Activated gamma-delta T cell treated with Interleukin-2 at 50 U/mL for 16 hours (primary cell): ENCODE data around the gene TBC1D7.
"Not testable (repeated sequence)": the region's sequence is repeated elsewhere in the genome, so short reads cannot be mapped to it uniquely, and the experiment has no call there.

Source experiments
- DNase-seq: peaks from one replicate; pipeline ENCODE4 v3.0.0-alpha.2; 2020

The TBC1D7 gene

GRCh38 chr6:13355999-13356785 lies 27.9 kb upstream of the TBC1D7 start:
- peak; percentile 19 for DNase-seq

GRCh38 chr6:13355043-13355945 lies 27.0 kb upstream of the TBC1D7 start:
- DNase-seq, result no peak

DNA sequence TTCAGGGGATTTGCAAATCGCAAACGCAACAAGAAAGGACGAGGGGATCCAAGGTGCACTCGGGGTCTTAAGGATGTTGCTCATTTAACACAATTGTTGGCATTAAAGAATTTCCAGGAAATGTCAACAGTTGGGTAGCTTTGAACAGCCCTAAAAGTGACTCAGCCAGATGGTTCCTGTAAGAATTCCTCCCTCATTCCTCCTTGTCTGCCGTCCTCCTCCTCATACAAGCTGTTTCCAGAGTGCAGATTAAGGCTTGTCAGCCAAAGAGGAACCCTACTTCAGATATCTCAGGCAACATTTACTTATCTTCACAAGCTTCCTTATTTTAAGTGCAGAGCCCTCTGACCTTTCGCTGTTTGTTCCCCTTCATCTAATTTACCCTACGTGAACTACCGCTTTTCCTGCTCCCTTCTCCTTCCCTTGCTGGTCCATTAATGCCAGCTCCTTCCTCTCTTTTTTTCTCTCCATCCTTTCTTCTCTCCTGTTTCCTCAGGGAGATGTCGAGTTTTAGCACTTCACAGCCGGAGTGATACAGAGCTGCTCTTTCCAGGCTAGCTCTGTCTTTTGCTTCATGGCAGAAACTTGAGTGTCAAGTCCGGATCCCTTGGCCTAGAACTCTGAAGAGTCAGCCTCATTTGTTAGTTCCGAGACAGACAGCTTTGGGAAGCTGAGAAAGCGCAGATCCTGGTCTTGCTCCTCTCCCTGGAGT lies 26.1 kb upstream of the TBC1D7 start:
- DNase-seq, result no peak

- DNase-seq, result no peak
These were observed 23.8 kb upstream of the TBC1D7 start for GRCh38 chr6:13352165-13352564.

DNA sequence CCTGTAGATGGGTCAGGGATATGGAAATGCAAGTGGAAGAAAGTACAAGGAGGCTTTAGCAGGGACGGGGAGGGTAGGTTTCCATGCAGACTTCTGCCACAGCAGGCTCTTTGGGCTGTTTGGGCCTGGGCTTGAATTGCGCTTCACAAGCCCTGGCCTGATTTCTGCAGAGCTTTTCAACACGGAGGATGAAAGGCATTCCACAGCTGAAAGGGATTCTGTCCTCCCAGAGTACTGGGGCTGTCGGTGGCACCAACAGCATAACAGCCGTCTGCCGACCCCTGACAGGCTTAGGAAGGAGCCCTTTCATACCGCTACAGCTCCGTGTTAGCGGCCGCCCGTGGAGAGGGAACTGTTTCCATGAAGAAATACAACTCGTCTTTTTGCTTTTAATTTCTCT lies 22.9 kb upstream of the TBC1D7 start:
- DNase-seq, result no peak

- DNase-seq, result no peak
These were observed 21.6 kb upstream of the TBC1D7 start for GRCh38 chr6:13349811-13350506.

DNA sequence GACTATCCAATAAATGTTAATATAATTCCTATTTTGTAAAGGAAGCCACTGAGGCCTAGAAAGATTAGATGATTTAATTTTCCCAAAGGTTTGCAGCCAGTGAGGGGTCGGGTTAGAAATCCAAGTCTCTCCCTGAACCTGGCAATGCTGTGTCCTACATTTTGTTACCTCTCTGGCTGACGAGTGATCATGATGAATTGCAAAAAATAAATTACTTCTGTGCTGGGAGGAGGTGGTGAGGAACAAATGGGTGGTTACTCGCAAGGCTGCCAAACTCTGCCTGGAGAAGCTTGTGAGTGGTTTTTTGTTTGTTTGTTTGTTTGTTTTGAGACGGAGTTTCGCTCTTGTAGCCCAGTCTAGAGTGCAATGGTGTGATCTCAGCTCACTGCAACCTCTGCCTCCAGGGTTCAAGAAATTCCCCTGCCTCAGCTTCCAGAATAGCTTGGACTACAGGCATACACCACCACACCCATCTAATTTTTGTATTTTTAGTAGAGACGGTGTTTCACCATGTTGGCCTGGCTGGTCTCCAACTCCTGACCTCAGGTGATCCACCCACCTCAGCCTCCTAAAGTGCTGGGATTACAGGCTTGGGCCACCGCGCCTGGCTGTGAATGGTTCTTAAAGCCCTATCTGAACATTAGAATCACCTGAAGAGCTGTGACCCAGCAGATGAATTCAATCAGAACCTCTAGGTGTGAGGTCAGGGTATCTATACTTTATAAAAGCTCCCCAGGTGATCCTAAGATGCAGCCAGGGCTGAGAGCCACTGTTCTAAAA lies 20.2 kb upstream of the TBC1D7 start:
- no peak for DNase-seq

DNA sequence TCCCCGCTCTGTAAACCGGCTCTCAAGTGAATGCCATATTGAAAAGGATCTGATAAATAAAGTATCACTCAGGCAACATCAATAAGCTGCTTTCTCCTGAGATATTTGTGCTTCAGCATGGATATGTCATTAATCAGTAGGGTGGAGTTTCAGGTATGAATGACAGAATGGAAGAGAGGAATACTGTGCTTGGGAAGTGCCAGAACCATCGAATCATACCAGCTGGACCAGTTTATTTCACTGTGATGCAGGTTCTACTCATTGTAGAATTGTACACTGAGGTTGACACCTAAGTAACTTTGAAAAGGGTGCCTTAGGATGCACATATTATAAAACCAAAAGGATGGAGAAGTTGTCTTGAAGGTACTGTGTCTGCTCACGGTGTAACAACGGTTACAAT lies 17.9 kb upstream of the TBC1D7 start:
- DNase-seq, result no peak

DNA sequence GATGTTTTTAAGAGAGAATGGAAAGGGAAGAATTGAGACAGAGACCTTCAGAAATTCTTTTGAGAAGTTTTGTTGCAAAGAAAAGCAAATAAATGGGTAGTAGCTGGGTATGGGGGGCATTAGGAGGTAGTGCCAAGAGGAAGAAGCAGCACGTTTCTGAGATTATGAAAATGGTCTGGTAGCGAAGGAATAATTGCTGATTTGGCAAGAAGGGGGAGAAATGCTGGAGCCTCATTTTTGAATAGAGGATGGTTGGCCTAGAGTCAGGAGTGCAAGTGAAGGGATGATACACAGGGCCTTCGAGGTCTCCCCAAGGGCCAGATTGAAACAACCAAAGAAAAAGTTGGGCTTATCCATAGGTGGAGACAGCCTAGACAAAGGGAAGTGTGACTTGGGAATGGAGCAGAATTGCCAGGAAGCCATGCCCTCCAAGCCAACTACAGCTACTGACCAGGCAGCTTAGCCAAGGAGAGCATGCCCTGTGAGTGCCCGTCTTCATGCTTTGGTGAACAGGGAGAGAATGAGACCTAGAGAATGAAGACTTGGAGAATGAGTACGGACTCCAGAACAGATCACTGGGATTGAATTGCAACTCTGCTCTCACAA lies 14.2 kb upstream of the TBC1D7 start:
- no peak for DNase-seq

DNA sequence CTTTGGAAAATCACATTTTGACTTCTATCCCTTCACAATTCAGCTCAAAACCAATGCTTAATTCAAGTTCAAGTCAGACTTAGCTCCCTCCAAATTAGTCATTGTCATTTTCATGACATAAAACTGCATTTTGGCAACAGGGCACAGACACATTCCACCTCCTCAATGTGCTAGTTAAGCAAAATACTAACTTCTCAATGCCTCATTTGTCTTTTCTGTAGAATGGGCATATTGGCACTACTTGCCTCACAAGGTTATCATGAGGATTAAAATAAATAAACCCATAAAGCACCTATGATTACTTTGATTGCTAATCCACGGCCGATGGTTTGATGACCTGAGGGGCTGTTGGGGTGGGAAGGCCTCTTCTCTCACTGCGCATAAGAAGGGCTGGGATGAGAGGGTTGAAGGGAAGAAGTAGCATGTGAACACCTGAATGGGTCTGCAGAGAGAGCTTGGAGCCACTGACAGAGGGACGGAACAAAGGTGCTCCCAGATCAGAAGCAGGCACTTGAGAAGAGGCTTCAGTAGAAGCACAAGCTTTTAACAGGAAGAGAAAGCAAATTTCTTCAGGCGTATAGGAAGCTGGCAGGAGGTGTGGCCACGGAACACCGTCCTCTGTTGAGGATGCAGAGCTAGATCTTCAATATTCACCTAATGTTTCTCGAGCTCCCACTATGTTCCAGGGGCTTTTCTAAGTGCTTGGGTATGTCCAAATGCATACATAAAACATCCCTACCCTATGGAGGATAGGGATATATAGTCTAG lies 11.7 kb upstream of the TBC1D7 start:
- no peak for DNase-seq

DNA sequence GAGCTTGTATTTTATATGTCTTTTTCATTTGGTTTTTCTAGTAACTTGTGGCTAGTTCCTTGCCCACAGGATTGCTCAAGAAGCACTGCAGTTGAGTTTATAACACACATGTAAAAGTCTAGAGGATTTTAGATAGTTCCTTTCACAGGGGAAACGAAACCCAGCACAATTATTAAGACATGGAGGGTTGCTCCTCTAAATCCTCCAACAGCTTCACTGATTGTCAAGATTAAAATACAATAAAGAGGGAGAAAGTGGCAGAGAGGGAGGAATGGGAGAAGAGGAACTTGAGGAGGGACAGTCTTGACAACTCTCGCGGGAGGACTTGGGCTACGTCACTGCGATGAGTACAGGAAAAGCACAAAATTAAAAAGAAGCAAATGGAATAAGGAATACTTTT lies 9.7 kb upstream of the TBC1D7 start:
- DNase-seq, result no peak

DNA sequence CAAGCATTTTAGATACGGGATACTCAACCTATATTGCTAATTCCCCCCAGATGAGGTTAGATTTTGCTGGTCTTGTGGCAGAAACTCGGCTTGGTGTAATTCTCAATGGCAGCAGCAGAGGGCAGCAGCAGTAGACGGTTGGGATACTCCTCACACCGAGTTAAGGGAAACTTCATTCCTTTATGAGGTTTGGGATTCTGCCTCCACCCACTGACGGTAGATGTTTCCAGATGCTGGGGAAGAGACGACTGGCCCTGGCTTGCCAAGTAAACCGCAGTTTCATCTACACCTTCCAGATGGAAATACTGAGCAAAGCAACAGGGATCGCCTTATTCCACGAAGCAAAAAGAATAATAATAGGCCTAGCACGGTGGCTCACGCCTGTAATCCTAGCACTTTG lies 8.2 kb upstream of the TBC1D7 start:
- peak; percentile 59 for DNase-seq

DNA sequence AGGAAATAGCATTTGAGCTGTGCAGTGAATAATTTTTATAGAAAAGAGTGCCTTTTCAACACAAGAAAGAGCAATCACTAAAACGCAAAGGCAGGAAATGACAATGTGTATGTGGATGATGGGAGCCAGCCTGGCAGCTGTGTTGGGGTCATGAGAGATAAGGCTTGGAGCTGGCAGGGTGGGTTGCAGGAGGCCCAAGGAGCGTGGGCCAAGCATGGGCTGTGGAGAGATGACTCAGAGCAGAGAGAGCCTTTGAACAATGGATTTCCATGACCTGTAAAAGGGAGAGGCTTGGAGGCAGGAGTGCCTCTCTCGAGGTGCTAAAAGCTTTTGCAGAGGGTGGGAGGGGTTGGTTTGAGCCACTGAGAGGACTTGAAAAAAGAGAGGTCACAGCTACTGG lies 6.6 kb upstream of the TBC1D7 start:
- DNase-seq, result no peak

DNA sequence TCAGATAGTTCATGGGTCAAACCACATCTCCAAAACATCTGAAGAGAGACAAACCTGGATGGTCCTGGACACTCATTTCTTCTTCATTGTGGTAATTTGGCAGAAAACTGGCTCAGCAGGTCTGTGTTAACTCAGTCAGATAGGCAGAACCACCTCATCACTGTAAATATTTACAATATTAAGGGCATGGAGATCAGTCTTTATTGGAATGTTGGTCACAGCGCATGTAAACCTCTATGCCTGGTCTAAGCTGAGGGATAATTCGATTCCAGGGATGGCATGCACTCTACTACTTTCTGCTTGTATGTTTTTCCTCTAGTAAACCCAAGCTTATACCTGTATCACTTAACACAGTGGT lies 4.0 kb upstream of the TBC1D7 start:
- no peak for DNase-seq

DNA sequence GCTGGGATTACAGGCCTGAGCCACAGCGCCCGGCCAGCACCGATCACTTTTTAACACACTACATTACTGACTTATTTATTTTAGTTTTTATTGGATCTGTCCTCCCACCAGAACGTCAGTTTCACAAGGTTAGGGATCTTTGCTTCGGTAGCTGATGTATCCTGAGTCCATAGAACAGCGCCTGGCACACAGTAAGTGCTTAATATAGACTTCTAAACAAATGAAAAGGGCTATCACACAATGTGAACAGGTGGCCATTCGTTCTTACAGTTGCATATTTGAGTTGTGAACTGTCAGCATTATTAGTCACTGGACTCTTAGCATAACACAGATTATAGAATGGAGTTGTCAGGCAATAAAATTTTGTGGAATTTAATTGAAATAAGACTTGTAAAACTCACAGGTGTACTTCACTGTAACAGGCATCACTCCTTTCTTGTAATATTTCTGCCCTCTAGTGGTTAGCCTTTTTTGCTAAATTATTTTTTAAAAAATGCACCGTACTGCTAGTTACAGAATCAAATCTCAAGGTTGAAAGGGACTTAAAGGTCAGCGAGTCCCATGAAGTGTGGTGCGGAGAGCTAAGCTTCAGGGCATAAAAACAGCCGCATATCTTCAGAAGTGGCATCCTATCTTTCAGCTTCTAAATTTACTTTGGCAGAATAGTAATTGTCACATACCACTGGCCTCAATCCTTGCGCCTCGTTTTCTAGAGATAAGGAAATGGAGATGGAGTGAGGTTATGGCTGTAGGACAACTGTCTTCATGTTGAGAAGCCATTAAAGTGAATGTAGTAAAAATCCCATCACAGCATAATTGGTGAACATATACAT lies 3.4 kb upstream of the TBC1D7 start:
- DNase-seq, result no peak

- DNase-seq, result no peak
These were observed 492 bp upstream of the TBC1D7 start for GRCh38 chr6:13328875-13329183.

- DNase-seq, result no peak
These were observed 654 bp downstream of the TBC1D7 start for GRCh38 chr6:13327691-13328075.

GRCh38 chr6:13326031-13326586 lies 2.2 kb downstream of the TBC1D7 start:
- DNase-seq, result not testable (repeated sequence)

- no peak for DNase-seq
These were observed 8.3 kb downstream of the TBC1D7 start for GRCh38 chr6:13319891-13320564.
